D721Med (cell line): ENCODE data around the gene PDK1.

Experiments
- DNase-seq: peaks from one replicate; pipeline ENCODE4 v3.0.0; 2011; ENCODE audit warnings: low spot score; ENCODE audit not compliant: insufficient read length
- FAIRE-seq: peaks from 2 replicates; lab custom pipeline; 2011; peaks lifted over from hg19 to GRCh38; lab: Jason Lieb, UNC
- CTCF ChIP-seq: IDR thresholded peaks from 2 replicates; pipeline ENCODE4 v1.5.1; 2012; ENCODE audit warnings: mild to moderate bottlenecking, control low read depth; ENCODE audit not compliant: insufficient read depth; ENCODE audit errors: missing control alignments

PDK1 gene

GRCh38 chr2:172639823-172640222 is 83.9 kb downstream of the PDK1 start:
- DNase-seq, result no peak
- no peak for FAIRE-seq
- no peak for TF ChIP-seq CTCF

GRCh38 chr2:172640389-172640788 is 84.5 kb downstream of the PDK1 start:
- no peak for TF ChIP-seq CTCF
- no peak for DNase-seq
- FAIRE-seq, result no peak

GRCh38 chr2:172642301-172643020 is 86.6 kb downstream of the PDK1 start:
- DNase-seq (no peak), FAIRE-seq (no peak)
- TF ChIP-seq CTCF, result no peak

GRCh38 chr2:172643142-172643541 is 87.3 kb downstream of the PDK1 start:
- no peak for FAIRE-seq
- no peak for DNase-seq
- no peak for TF ChIP-seq CTCF

- FAIRE-seq (no peak), DNase-seq (no peak)
- no peak for TF ChIP-seq CTCF
Measured at GRCh38 chr2:172647439-172647838, 91.5 kb downstream of the PDK1 start.

- DNase-seq (no peak), FAIRE-seq (no peak)
- TF ChIP-seq CTCF, result no peak
Measured at GRCh38 chr2:172655091-172655837, 99.4 kb downstream of the PDK1 start.
